NOMO-1 treated with DMSO at 0.1 percent for 48 hours (cell line): Measurements from ENCODE around the gene COL25A1.

ENCODE experiments used
- DNase-seq: peaks from one replicate; lab custom pipeline; 2025; ENCODE audit not compliant: unreplicated experiment; lab: John Stamatoyannopoulos, UW

The COL25A1 gene

DNA sequence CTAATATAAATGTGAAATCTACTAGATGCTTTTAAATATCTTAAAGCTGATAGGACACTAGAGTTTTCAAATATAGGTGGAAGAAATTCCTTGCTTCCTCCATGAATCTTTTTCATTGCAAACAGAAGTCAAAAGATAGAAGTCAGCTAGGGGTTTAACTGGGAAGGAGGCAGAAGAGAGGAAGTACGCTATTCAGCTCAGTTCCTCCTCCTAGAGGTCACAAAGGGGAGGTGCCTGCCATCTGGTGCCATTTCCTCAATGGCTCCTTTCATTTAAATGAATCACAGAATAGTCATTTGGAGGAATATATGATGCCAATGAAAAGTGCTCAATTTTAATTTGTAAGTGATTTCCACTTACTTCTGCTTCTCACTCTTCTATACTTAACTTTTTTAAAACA is 8.5 kb downstream of the COL25A1 start:
- DNase-seq = peak; percentile 77

DNA sequence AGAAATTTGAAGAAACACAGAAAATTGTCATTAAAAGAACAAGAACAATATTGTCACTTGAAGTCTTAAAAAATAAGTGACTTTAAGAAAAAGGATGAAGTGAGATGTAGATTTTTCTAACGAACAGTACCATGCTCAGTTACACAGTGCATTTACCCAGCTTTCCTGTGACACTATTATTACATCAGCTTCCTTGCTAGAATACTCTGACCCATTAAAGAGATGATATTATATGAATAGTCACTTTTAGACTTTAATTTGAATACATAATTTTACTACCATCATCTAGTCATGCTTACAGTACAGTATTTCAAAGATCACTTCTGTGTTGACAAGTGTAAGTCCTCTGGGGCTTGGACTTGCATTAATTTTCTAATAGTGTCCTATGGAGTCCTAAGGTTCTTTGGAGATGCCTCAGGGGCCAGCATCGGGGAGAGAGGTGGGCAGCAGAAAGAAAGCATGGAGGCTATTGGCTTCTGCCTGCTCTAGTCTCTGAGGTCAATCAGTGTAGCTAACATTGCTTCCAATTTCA is 10.7 kb downstream of the COL25A1 start:
- no peak for DNase-seq

DNA sequence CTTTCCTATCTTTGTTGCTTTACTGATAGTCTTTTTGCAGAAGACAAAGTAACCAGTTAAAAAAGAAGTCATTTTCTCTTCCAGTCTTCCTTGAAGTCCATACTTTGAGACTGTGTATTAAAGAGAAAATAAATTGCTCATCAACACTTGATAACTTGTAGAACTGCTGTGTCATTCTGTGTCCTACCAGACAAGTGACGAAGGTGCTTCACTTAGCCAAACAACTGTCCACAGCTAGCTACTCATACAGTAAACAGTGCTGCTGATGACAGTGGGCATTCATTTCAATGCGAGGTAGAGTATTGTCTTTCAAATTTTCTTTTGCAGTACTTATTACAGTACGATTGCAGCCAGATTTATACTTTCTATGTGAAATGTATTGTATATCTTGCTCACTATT is 11.5 kb downstream of the COL25A1 start:
- no peak for DNase-seq

DNA sequence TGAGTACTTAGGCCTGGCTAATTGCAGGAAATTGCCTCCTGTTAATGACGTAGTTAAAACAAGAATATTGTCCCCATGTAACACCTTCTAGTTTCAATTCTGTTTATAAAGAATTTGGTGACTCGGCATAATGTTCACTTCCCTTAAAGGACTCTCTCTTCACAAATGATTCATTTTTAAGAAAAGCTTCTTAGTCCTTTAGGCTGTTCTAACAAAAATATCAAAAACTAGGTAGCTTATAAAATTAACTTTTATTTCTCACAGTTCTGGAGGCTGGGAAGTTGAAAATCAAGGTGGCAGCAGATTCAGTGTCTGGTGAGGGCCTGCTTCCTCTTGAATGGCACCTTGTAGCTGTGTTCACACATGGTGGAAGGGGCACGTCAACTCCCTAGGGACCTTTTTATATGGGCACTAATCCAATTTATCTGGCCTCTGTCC is 23.8 kb downstream of the COL25A1 start:
- peak; percentile 94 for DNase-seq

DNA sequence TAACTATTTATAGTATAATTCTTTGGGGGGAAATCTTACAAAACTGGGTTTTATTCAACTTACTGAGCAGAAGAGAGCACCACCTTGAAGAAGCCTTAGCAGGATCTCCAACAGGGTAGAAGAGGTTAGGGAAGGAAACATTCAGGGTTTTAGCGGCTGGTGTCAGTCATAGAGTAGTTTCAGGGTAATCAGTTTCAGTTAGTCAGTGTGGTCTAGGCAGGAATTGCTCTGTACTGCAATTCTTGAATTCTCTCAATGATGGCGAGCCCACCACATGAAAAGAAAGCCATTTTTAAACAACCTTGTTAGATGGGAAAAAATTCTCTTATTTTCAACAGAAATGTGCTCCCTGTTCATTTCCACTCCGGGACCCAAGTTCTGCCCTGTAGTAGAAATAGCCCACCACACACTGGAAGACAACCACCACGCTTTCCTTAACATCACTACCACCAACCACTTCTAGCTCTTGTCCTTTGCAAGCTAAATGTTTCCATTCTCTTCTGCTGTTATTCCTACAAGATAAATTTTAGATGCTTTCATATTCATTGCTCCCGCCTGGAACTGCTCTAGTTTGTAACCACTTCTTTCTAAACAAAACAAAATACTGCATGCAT is 25.9 kb downstream of the COL25A1 start:
- no peak for DNase-seq

DNA sequence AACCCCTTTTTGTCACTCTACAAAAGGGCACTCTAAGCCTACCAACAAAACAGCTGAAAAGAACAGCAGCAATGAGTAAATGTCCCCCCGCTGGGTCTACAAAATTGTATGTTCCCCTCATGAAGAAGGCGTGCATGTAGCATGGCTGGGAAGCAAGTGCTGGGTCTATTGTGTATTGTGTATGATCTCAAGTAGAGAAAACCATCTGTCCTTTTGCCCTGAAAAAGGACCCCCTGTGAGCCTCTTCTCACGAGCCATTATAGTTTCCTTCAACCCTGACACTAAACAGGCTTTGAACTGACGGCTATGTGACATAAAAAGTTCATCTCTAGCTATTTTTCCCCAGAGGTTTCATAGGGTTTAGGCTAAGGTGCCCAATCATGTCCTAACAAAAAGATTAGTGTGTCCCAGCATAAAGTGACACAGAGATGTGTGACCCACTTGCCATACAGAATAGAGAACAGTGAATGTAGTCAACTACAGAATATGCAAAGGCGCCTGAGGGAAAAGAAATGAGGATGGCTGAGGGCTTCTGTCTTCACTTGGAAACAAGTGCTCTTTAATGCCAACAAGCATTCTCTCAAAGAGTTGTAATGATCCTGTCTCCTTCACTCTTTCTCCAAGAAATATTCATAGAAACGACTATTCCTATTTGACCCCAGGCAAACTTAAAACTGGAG is 27.3 kb downstream of the COL25A1 start:
- DNase-seq = no peak

DNA sequence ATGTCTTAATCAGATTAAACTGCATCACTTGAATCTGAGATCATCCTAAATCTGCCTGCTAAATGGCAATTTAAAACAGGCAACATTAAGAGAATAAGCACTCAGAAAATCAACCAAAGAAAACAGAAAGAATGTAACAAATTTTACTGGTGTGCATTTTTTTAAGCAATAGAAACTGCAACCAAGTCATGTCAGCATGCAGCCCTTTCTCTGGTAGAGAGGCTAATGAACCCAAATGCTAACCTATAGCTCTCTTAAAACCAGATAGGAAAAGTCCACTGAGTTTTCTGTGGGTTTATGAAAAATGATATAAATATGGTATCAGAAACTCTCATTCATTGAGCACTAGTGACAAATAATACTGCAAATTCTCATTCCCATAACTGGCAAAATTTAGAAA is 35.6 kb downstream of the COL25A1 start:
- DNase-seq = no peak

DNA sequence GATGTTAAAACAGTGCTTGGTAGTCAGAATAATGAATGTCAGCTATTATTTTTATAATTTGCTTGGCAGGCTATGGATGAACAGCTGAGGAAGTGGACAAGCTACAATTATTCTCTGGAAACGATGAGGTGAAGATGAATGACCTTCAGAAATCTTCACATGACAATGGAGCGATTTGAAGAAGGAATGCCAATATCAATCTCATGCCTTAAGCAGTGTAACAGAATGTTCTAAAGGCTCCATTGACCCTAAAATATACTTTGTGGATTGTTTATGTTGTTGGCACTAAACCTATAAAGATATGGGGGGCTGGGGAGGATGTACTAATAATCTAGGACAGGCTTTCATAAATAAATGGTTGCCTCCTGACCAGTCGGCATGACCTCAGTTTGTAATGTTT is 36.2 kb downstream of the COL25A1 start:
- no peak for DNase-seq

DNA sequence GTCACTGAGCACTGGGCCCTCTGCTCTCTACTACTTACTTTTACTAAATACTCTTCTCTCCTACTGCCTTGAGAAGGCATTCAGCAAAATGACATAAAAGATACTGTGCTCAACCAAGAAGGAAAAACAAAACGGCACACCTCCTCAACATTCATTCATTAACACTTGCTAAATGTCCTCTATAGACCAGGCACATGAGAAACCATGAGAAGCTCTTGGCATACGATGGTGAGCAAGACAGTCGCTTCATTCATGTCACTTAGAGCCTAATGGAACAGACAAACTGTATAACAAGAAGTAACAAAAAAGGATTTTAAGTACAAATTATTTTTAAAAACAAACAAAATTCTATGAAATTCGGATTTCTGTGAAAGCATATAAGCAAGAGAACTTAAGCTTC is 38.7 kb downstream of the COL25A1 start:
- DNase-seq = no peak

DNA sequence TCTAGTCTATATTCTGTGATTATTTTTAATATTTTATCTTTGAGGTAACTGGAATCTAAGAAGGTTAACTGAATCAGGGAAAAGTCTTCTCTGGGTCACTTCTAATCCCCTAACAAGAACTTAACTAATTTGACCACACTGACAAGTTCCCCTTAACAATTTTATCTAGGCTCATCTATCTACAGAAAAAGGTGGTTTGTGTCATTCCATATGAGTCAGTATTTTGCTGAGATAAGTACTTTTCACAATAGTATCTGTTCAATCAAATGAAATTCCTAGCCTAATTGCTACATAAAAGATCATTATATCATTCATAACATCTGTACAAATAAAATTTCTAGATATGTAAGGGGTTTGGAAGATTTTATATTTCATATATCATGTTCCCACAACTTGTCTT is 45.6 kb downstream of the COL25A1 start:
- DNase-seq = no peak

DNA sequence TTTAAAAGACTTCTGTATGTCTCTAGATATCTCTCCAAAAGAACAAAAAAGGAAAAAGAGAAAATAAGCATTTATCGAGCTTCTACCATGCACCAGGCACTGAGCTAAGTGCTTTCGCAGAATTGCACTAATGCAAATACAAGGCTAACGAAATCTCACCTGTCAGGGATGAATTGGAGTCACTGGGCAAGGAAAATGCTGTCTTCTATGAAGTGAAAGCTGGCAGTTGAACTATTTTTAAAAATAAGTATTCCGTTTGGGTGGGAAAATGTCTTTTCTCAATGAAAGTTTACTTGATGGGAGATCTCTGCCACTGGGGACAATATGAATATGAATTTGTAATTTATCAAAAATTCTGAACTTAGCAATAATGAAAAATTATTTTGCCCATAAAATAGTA is 47.6 kb downstream of the COL25A1 start:
- DNase-seq = no peak

DNA sequence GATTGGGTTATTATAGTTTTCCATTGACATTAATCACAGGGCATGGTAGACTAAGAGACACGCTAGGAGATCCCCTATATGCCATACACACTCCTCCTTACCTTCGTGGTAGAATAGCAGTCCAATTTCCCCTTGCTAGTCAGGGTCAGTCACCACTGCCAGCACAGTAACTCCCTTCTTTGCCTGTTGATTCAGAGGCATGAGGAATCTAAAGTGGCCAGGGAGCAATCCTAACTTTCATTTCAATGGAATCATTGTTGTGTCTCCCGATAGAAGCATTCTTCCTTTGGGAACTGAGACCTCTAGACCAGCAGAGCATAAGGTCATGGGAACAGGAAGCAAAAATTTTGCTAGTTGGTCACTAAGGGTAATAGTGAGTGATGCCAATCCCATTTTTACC is 51.1 kb downstream of the COL25A1 start:
- DNase-seq = no peak

DNA sequence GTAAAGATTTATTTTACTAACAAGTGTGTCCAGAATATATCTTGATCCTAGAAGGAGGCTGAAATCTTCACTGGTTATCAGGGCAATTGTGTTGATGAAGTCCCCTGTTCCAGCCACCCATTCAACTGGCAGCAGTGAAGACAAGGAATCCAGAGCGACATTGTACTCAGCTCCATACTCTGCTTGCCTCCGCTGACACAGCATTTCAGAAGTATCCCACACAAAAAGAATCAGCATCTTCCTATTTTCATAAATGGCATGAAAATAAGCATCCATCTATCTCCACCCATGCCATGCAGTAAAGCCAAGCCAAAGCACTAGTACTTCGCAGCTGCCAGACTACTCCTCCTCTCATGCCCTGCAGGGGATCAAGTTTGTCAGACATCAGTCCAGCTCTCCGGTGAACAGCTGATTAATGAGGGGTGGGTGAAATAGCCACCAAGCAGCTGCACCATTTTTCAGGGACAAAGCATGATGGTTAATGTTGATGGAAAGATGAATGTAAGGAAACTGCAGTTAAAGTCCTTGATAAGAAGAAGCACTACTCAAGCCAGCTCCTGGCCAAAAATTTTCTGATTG is 54.0 kb downstream of the COL25A1 start:
- no peak for DNase-seq

DNA sequence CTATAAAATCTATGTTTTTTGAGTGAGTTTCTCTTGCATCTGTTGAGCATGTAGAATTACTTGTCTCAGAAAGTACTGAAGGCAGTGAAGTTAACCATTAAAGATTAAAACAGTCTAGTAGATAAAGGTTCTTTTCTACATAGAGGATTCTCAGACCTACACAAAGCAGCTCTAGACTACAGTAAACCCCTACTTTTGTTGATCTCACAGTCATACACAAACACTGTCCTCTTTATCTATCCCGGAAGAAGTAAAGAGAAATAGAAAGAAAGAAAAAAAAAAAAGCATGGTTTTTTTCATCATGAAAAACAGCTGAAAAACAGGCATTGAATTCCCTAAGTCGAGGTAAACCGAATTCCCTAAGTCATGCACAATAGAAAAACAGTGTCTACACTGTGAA is 58.6 kb downstream of the COL25A1 start:
- no peak for DNase-seq

DNA sequence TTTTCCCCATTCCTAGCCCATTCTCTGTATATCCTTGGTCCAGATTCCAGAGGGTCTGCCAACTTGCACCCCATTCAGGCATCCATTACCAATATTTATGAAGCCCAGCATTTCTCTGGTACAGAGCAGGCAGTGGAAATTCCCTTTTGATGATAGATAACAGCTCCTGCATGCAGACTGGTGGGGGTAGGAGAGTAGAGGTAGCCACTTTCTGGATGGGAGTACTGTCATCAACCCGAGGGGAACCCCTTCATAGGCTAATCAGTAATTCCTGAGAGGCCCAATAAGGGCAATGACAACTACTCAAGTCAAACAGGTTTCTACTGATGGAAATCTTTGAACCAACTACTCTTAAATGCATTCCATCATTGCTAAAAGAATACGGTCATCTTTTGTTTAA is 63.7 kb downstream of the COL25A1 start:
- no peak for DNase-seq

DNA sequence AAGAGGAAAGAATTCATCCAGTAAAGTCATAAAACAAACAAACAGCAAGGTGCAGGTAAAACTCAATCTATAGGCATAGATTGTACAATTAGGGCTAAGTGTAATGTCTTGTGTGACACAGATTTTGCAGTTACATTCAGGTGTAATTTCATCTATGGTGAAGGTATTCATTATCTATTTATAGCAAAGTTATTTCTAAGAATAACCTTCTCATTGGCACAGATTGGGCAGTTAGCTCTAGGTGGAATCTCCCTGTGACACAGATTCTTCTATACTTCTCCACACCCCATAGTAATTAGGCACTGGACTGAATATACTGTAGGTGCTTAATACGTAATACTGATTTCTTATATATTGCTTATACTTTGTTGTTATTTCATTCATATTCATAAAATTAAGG is 66.8 kb downstream of the COL25A1 start:
- DNase-seq = no peak

DNA sequence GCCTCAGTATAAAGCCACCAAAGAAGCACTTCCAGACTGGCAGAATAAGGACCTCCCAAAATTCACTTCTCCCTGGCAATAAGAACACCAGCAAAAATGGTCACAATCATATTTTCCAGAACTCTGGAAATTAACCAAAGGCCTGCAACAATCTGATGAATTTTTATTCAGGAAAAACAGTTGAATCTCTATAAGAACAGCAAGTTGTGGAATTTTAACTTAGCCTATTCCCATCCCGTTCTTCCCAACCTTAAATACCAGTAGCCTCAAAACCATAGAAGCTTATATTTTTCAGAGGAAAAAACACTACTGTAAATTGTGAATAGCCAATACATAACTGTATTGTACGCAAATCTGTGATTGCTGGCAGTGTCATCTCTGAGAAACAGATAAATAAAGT is 67.9 kb downstream of the COL25A1 start:
- no peak for DNase-seq

DNA sequence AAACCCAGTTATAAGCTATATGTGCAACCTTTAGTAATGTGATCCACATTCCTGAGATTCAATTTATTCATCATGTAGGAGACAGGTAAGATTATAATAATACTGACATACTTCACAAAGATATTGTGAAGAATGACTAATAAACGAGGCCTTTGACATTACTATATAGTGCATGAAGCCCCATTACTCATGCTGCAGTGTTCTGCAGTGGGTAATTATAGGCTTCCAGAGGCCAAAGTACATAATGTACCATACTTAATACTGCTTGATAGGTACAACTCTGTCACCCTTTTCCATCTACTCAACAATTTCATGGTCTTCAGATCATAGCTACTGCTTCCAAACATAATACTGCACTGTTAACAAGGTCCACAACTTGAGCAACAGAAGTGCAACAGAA is 68.9 kb downstream of the COL25A1 start:
- no peak for DNase-seq

DNA sequence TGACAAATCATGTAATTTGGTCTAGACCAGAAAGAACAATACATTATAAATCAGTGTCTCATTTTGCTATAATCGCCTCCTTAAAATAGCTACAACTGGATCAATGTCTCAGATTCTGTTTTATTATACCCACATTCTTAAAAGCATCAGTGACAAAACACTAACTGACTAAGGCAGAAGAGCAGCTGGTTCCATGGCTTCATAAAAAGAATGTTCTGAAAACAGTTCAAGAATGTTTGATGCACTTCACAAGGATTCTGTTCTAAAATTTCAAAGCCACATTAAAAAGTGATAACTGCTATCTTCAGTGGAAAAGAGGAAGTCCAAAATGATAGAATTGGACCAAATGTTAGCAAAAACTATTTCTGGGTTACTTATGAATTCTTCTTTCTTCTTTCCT is 69.8 kb downstream of the COL25A1 start:
- DNase-seq = no peak

DNA sequence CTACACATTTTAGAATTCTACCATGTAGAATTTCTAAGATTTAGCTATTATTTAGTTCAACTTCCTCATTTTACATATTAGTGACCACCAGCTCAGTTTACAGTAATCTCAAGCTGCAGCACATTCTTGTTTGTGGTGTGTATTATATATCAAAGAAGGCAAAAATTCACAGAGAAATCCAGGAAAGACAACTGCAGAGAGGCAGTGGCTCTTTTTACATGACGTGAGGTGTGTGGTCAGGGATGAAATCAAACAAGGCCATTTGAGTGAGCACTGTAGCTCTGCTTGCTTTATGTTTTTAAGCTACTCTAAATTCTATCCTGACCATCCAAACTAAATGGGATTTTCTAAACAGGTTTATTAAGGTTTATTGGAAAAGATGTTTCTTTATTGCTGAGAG is 71.1 kb downstream of the COL25A1 start:
- no peak for DNase-seq

DNA sequence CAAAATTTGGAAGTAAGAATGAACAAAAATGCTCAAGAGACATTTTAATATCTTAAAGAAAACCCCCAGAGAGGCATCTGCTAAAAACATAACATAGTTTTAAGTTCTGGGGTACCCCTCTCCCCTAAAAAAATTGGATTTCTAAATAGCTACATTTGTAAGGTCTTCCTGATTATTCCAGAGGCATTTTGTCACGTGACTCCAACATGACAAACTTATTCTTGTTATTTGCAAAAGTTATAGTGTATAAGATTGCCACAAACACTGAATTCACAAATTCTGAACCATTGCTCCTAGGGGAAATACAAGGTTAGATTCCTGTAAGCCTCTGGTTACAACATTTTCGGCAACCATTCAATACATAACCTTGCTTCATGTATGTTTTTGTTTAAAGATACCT is 73.4 kb downstream of the COL25A1 start:
- no peak for DNase-seq

DNA sequence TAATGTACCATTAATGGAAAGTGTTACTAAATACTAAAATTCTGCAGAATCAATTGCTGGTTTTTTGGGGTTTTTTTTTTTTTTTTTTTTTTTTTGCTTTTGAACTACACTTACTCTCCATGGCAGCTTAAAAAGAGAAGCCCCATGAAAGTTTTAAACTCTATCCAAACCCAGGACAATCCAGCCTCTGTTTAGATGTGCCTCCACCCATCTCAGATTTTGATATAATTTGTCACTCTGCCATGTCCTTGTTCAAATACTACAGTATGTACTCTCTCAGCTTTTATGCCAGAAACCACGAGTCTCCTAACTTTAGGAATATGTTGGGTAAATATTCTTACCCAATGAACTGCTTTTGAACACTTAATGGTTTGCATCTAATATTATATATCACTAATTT is 84.2 kb downstream of the COL25A1 start:
- no peak for DNase-seq
